PC-9 (cell line): ENCODE data around the gene RHEX.

Experiments
- CTCF ChIP-seq: fragments of 200-600 bp; sonication (generic); conservative IDR thresholded peaks from 2 replicates; pipeline ENCODE4 v1.6.1; 2017; ENCODE audit warnings: mixed run types, antibody characterized with exemption, mild to moderate bottlenecking, moderate library complexity
- EZH2 ChIP-seq: fragments of 200-600 bp; sonication (generic); IDR thresholded peaks from 2 replicates; pipeline ENCODE4 v1.8.0; 2017; ENCODE audit warnings: antibody characterized with exemption, low read depth

GRCh38 chr1:206107168-206107544 lies 54.2 kb downstream of the RHEX start:
- TF ChIP-seq CTCF: no peak
- TF ChIP-seq EZH2: no peak
